AG10803 (cell line): ENCODE data around the gene PROKR1.

Experiments used
- DNase-seq: peaks from one replicate; pipeline ENCODE4 v3.0.0; 2010; ENCODE audit warnings: low read depth
- H3K4me3 ChIP-seq: 2 replicates; pipeline ENCODE4 v1.5.1; 2011; ENCODE audit warnings: mild to moderate bottlenecking, low read length, control low read depth
- CTCF ChIP-seq: conservative IDR thresholded peaks from 2 replicates; pipeline ENCODE4 v1.5.1; 2011; ENCODE audit warnings: mild to moderate bottlenecking, low read length, control low read depth, inconsistent platforms

Gene PROKR1

GRCh38 chr2:68658266-68658665 lies 14.9 kb downstream of the PROKR1 start:
- H3K4me3 ChIP-seq = no peak overlapping the region
- TF ChIP-seq CTCF = no peak
- DNase-seq = no peak

GRCh38 chr2:68659081-68659480 lies 15.7 kb downstream of the PROKR1 start:
- TF ChIP-seq CTCF = no peak
- H3K4me3 ChIP-seq = no peak overlapping the region
- no peak for DNase-seq

GRCh38 chr2:68660658-68661057 lies 17.3 kb downstream of the PROKR1 start:
- TF ChIP-seq CTCF = no peak
- H3K4me3 ChIP-seq = no peak overlapping the region
- DNase-seq = no peak

GRCh38 chr2:68662466-68662865 lies 19.1 kb downstream of the PROKR1 start:
- DNase-seq = no peak
- H3K4me3 ChIP-seq = no peak overlapping the region
- TF ChIP-seq CTCF = no peak

GRCh38 chr2:68663371-68664156 lies 20.2 kb downstream of the PROKR1 start:
- no peak for DNase-seq
- no peak for TF ChIP-seq CTCF
- no peak overlapping the region for H3K4me3 ChIP-seq

GRCh38 chr2:68667371-68667770 lies 24.0 kb downstream of the PROKR1 start:
- no peak overlapping the region for H3K4me3 ChIP-seq
- no peak for DNase-seq
- no peak for TF ChIP-seq CTCF

- H3K4me3 ChIP-seq = no peak overlapping the region
- DNase-seq = no peak
- no peak for TF ChIP-seq CTCF
These were observed 26.3 kb downstream of the PROKR1 start for GRCh38 chr2:68669651-68670050.
